OCI-LY3 (cell line): ENCODE measurements around the gene CCDC134.

ENCODE experiments used
- CTCF ChIP-seq: fragments of 200-600, 300-600 bp; sonication (generic); IDR thresholded peaks from 2 replicates; pipeline ENCODE4 v1.5.1; 2014; ENCODE audit warnings: antibody characterized with exemption, low read length, low read depth
- EZH2phosphoT487 ChIP-seq: fragments of 200-600 bp; shearing (Covaris generic); IDR thresholded peaks from 2 replicates; pipeline ENCODE4 v1.6.1; 2018; ENCODE audit warnings: antibody characterized with exemption, mixed run types, low read depth

GRCh38 chr22:41772198-41772597 lies 28.3 kb upstream of the CCDC134 start:
- TF ChIP-seq CTCF, result no peak
- TF ChIP-seq EZH2phosphoT487, result no peak
